ENCODE data around the gene GFI1. TPM values are rescaled to one million over a fixed set of nuclear protein-coding genes. Genes with fewer than 3 reads are reported as not detected.

GFI1 gene
- total and polyA plus RNA-seq, 7 donors: 0.28 to 9.6 (median 0.49) TPM

DNA sequence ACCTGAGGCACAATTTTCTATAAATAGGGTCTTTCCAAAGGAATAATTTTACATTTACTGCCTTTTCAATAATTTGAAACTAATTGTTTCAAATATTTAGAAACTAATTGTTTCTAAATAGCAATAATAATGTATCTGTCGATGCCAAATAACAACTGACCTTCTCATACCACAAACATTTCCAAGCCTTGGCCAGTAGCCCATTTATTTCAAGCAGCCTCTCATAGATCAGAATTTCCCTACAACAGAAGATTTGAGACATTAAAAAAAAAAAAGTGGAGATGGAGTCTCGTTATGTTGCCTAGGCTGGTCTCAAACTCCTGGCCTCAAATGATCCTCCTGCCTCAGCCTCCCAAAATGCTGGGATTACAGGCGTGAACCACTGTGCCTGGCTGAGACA is 2.1 kb upstream of the GFI1 start:
- 64 to 85% methylated on average over 3 of the region's 3 CpGs for WGBS, 2 donors
- Histone ChIP-seq H3K36me3 (no peaks in the 10 kb centered on the region), H3K27me3 (peaks cover 29 to 55% (median 38%) of the 10 kb centered on the region in 3 donors), H3K27ac (no peak overlapping the region), H3K4me1 (peaks cover 0 to 32% (median 31%) of the 10 kb centered on the region in 4 donors), H3K9me3 (no peaks in the 10 kb centered on the region), H3K4me3 (no peak overlapping the region)
- DNase-seq: no peak
- TF ChIP-seq POLR2A (IDR thresholded peaks at IDR 0.05) (no peak), EP300 (IDR thresholded peaks at IDR 0.05) (no peak), POLR2AphosphoS5 (IDR thresholded peaks at IDR 0.05) (no peak)
- TF ChIP-seq, protein P1, sequence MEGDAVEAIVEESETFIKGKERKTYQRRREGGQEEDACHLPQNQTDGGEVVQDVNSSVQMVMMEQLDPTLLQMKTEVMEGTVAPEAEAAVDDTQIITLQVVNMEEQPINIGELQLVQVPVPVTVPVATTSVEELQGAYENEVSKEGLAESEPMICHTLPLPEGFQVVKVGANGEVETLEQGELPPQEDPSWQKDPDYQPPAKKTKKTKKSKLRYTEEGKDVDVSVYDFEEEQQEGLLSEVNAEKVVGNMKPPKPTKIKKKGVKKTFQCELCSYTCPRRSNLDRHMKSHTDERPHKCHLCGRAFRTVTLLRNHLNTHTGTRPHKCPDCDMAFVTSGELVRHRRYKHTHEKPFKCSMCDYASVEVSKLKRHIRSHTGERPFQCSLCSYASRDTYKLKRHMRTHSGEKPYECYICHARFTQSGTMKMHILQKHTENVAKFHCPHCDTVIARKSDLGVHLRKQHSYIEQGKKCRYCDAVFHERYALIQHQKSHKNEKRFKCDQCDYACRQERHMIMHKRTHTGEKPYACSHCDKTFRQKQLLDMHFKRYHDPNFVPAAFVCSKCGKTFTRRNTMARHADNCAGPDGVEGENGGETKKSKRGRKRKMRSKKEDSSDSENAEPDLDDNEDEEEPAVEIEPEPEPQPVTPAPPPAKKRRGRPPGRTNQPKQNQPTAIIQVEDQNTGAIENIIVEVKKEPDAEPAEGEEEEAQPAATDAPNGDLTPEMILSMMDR (IDR thresholded peaks at IDR 0.05): no peak
- intact Hi-C loops (cut with DNase I): no loop called here

DNA sequence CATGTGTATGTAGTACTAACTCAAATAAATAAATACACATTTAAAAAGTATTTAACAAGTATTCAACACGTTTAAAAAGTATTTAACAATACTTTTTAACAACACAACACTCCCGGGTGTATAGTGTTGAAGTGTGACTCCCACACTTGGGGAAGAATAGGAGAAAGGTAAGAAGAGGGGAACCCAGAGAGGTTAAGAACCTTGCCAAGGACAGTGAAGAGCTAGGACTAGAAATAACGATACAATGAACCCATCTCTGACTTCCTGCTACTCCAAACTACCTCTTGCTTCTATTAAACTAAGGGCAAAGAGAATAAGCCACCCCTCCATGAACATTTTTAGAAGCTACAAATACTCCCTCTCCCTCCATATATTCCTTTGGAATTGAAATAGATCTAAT is 1.7 kb upstream of the GFI1 start:
- TF ChIP-seq EP300 (IDR thresholded peaks at IDR 0.05) (no peak), POLR2A (IDR thresholded peaks at IDR 0.05) (no peak), POLR2AphosphoS5 (IDR thresholded peaks at IDR 0.05) (no peak)
- TF ChIP-seq, protein P1 (IDR thresholded peaks at IDR 0.05): no peak
- Histone ChIP-seq H3K9me3 (no peaks in the 10 kb centered on the region), H3K4me3 (no peak overlapping the region), H3K27me3 (peaks cover 33 to 59% (median 42%) of the 10 kb centered on the region in 3 donors), H3K36me3 (no peaks in the 10 kb centered on the region), H3K27ac (no peak overlapping the region), H3K4me1 (peaks cover 0 to 36% (median 35%) of the 10 kb centered on the region in 4 donors)
- DNase-seq: no peak
- intact Hi-C loops (cut with DNase I): no loop called here
- WGBS, 2 donors: 28 to 65% methylated on average over 3 of the region's 3 CpGs

DNA sequence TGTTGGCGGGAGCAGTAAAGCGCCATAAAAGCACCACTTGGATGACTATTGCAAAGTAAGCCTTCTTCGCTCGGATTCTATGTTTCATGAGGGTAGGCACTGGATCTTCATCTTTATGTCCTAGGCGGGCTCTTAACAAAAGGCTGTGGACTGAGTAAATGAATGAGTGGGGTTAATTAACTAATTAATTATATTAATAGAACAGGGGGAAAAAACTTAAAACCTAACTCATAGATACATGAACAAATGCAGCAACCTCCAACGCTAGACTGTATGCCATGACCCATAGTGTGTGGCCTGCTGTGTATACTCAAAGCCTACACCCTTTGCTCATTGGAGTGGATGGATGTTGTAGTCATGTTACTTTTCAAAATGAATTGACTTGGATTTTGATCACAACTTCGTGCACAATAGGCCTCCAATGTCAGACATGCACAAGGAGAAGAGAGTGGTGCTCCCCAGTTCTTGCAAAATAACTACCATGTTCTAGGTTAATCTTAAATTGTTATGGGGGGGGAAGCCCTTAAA is 417 bp upstream of the GFI1 start:
- peaks cover 0 to 49% (median 48%) of the 10 kb centered on the region in 4 donors for H3K4me1 ChIP-seq
- peak overlapping the region in 3 of 4 donors; percentile 37 to 54 (median 46) for H3K4me3 ChIP-seq
- H3K27ac ChIP-seq: no peak overlapping the region
- TF ChIP-seq EP300 (IDR thresholded peaks at IDR 0.05) (no peak), POLR2A (IDR thresholded peaks at IDR 0.05) (no peak), POLR2AphosphoS5 (IDR thresholded peaks at IDR 0.05) (no peak)
- TF ChIP-seq, protein P1 (IDR thresholded peaks at IDR 0.05): no peak
- WGBS, 2 donors: 29 to 48% methylated on average over 7 of the region's 7 CpGs
- DNase-seq: no peak
- intact Hi-C loops (cut with DNase I): no loop called here
- no peaks in the 10 kb centered on the region for H3K9me3 ChIP-seq
- H3K27me3 ChIP-seq: peaks cover 46 to 72% (median 55%) of the 10 kb centered on the region in 3 donors
- no peaks in the 10 kb centered on the region for H3K36me3 ChIP-seq

DNA sequence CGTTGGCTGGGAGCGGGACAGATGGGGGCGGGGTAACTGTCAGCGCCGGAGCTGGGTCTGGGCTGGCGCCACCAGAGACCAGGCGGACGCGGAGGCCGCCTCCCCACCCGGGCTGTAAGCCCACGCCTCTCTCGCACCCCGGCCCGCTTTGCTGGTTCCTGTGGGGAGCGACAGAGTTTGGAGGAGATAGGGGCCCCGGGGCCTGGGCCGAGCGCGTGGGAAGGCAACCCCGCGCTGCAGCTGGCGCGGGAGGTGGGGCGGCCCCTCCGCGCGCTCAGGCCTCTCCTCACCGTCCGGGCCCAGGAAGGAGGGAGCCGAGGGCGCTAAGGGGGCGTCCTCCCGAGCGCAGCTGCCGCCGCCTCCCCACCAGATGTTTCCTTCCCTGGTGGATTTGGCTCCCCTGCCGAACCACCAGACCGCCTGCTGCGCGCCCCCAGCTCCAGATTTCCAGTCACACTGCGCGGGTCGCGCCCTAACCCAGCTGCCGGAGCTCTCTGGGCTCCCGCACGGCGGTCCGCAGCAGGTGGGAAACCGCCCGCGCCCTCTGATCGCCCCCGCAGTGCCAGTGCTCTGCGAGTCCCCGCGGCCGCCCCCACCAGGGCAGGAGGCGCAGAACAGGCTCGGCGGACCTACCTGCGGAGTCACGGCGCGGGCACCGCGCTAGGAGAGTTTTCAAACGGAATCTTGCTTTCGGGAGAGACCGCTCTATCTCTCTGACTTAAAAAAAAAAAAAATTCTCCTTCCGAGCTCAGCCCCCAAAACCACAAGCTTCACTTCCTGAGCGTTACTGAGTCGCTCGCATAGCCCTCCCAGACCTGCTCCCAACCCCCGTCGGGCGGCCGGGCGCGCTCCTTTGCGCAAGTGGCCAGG is 1.1 kb downstream of the GFI1 start:
- DNase-seq: no peak
- H3K27me3 ChIP-seq: peaks cover 60 to 87% (median 70%) of the 10 kb centered on the region in 3 donors
- WGBS, 2 donors: 1% methylated on average over 82 of the region's 82 CpGs
- no peaks in the 10 kb centered on the region for H3K36me3 ChIP-seq
- peak overlapping the region; percentile 8 to 54 (median 42) for H3K4me3 ChIP-seq
- peaks cover 0 to 64% (median 63%) of the 10 kb centered on the region in 4 donors for H3K4me1 ChIP-seq
- intact Hi-C loops (cut with DNase I): no loop called here
- H3K27ac ChIP-seq: peak overlapping the region in 1 of 4 donors; percentile 14
- H3K9me3 ChIP-seq: no peaks in the 10 kb centered on the region
- no peak for TF ChIP-seq EP300 (IDR thresholded peaks at IDR 0.05)
- TF ChIP-seq, protein P1 (IDR thresholded peaks at IDR 0.05): no peak
- TF ChIP-seq POLR2A (IDR thresholded peaks at IDR 0.05): no peak

Measured in sigmoid colon (tissue), 7 donors.